HepG2 (cell line): ENCODE data around the gene SLC12A5. TPM values are rescaled to one million over a fixed set of nuclear protein-coding genes. Genes with fewer than 3 reads are reported as not detected.
A peak's percentile ranks its signal among the peaks of the same experiment; 100 is the strongest.

Experiments used
- ATF5 ChIP-seq: sonication (generic); formaldehyde crosslinking; IDR thresholded peaks from 2 replicates; pipeline ENCODE4 v1.4.0; 2020; ENCODE audit warnings: mild to moderate bottlenecking, low read depth, missing genetic modification reagents
- BCL3 ChIP-seq: sonication (generic); formaldehyde crosslinking; IDR thresholded peaks from 2 replicates; pipeline ENCODE4 v1.5.1; 2020; ENCODE audit warnings: mild to moderate bottlenecking, missing genetic modification reagents, moderate library complexity
- CREM ChIP-seq, 2 experiments: sonication (generic) in 1 of 2; formaldehyde crosslinking in 1 of 2; IDR thresholded peaks; 2 replicates each; pipeline versions ENCODE4 v1.4.0 to v1.6.1; 2016 to 2020; ENCODE audit warnings: antibody characterized with exemption in 1 of 2, mild to moderate bottlenecking in 1 of 2, missing genetic modification reagents in 1 of 2
- MAF1 ChIP-seq: sonication (generic); formaldehyde crosslinking; IDR thresholded peaks from 2 replicates; pipeline ENCODE4 v1.5.0; 2020; ENCODE audit warnings: missing genetic modification reagents, borderline replicate concordance
- NRL ChIP-seq: sonication (generic); formaldehyde crosslinking; IDR thresholded peaks from 2 replicates; pipeline ENCODE4 v1.5.0; 2020; ENCODE audit warnings: missing genetic modification reagents, mild to moderate bottlenecking, moderate library complexity, borderline replicate concordance
- PBX2 ChIP-seq: IDR thresholded peaks from 2 replicates; pipeline ENCODE4 v1.6.1; 2016; ENCODE audit warnings: control low read depth
- SMAD3 ChIP-seq: sonication (generic); formaldehyde crosslinking; IDR thresholded peaks from 2 replicates; pipeline ENCODE4 v1.4.0; 2020; ENCODE audit warnings: missing genetic modification reagents
- SRY ChIP-seq: sonication (generic); formaldehyde crosslinking; IDR thresholded peaks from 2 replicates; pipeline ENCODE4 v1.8.0; 2022; ENCODE audit warnings: mild to moderate bottlenecking, missing genetic modification reagents
- STAT6 ChIP-seq: sonication (generic); formaldehyde crosslinking; IDR thresholded peaks from 2 replicates; pipeline ENCODE4 v1.4.0; 2020; ENCODE audit warnings: missing genetic modification reagents, mild to moderate bottlenecking, borderline replicate concordance
- TEAD3 ChIP-seq: optimal IDR thresholded peaks from 2 replicates; pipeline ENCODE3; 2016; ENCODE audit warnings: borderline replicate concordance
- TMF1 ChIP-seq: sonication (generic); formaldehyde crosslinking; IDR thresholded peaks from 2 replicates; pipeline ENCODE4 v1.8.1; 2022; ENCODE audit warnings: low read depth, missing genetic modification reagents
- ZFP37 ChIP-seq: sonication (generic); formaldehyde crosslinking; IDR thresholded peaks from 2 replicates; pipeline ENCODE4 v1.4.0; 2020; ENCODE audit warnings: missing genetic modification reagents, borderline replicate concordance
- ZNF251 ChIP-seq: sonication (generic); formaldehyde crosslinking; IDR thresholded peaks from 2 replicates; pipeline ENCODE4 v1.9.0; 2021; ENCODE audit warnings: mild to moderate bottlenecking, missing genetic modification reagents
- ZNF256 ChIP-seq: sonication (generic); formaldehyde crosslinking; conservative IDR thresholded peaks from 2 replicates; pipeline ENCODE4 v1.4.0; 2020; ENCODE audit warnings: missing genetic modification reagents
- ZNF282 ChIP-seq: fragments of 450-650 bp; IDR thresholded peaks from 2 replicates; pipeline ENCODE4 v1.6.1; 2018; ENCODE audit not compliant: partially characterized antibody
- ZNF335 ChIP-seq: sonication (generic); formaldehyde crosslinking; IDR thresholded peaks from 2 replicates; pipeline ENCODE4 v1.4.0; 2020; ENCODE audit warnings: missing genetic modification reagents
- ZNF496 ChIP-seq: sonication (generic); formaldehyde crosslinking; IDR thresholded peaks from 2 replicates; pipeline ENCODE4 v1.8.1; 2023; ENCODE audit warnings: mild to moderate bottlenecking, moderate library complexity, missing genetic modification reagents; ENCODE audit not compliant: insufficient replicate concordance
- ZNF670 ChIP-seq: sonication (generic); formaldehyde crosslinking; IDR thresholded peaks from 2 replicates; pipeline ENCODE4 v1.8.0; 2022; ENCODE audit warnings: mild to moderate bottlenecking, missing genetic modification reagents, borderline replicate concordance
- ZNF75D ChIP-seq: sonication (generic); formaldehyde crosslinking; IDR thresholded peaks from 2 replicates; pipeline ENCODE4 v1.8.1; 2023; ENCODE audit warnings: missing genetic modification reagents, mild to moderate bottlenecking, borderline replicate concordance
- ZNF772 ChIP-seq: sonication (generic); formaldehyde crosslinking; IDR thresholded peaks from 2 replicates; pipeline ENCODE4 v1.5.0; 2020; ENCODE audit warnings: mild to moderate bottlenecking, missing genetic modification reagents
- ZNF83 ChIP-seq: sonication (generic); formaldehyde crosslinking; IDR thresholded peaks from 2 replicates; pipeline ENCODE4 v1.4.0; 2020; ENCODE audit warnings: missing genetic modification reagents, mild to moderate bottlenecking, borderline replicate concordance
- polyA plus RNA-seq, 8 experiments: library from polyadenylated mRNA; depleted of rRNA in 3 of 8; stranded (reverse) in 7 of 8; unstranded in 1 of 8; fragments of >200 nt; fragmentation: Illumina TruSeq in 4 of 8; extraction: Trizol in 4 of 8; gene quantifications; 2 replicates each; pipeline versions ENCODE4 v1.2.1 to v1.2.3, GENCODE V29; 2011 to 2016; ENCODE audit warnings: low read depth in 4 of 8, missing spikeins in 1 of 8, mixed read lengths in 1 of 8; ENCODE audit not compliant: insufficient read depth in 1 of 8
- total RNA-seq, 5 experiments: library from RNA; depleted of rRNA; stranded (reverse); fragments of >200 nt; fragmentation: Illumina TruSeq; extraction: Trizol; gene quantifications; 2 replicates each; pipeline ENCODE4 v1.2.3, GENCODE V29; 2016; ENCODE audit warnings: low read depth in 1 of 5
- TF ChIP-seq, protein P1 (sequence below): sonication (generic); formaldehyde crosslinking; IDR thresholded peaks from 2 replicates; pipeline ENCODE4 v1.5.1; 2020; ENCODE audit warnings: mild to moderate bottlenecking, moderate library complexity, missing genetic modification reagents

The SLC12A5 gene
- total and polyA plus RNA-seq, 2 of the 13 experiments (the other 11 are each of a cell fraction or from before 2014, with no cell fraction given): 4.3 to 5.4 TPM

DNA sequence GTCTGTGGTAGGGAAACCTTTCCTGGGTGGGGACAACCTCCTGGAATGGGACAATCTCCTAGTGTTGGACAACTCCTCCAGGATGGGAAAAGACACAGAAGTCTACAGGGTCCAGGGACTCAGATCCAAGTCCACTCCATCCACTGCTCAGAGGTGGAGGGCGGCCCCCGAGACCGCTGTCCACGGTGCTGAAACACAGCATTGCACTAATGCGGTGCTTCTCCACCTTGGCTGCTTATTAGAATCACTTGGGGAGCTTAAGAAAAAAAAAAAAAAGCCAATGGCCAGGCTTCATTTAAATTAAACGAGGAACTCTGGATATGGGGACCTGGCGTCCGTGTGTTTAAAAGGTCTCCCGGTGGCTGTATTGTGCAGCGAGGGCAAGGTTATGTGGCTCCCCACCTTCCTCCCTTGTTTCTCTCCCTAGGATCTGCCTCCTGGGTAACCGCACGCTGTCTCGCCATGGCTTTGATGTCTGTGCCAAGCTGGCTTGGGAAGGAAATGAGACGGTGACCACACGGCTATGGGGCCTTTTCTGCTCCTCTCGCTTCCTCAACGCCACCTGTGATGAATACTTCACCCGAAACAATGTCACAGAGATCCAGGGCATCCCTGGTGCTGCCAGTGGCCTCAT is 12.0 kb downstream of the SLC12A5 start (continued):
- TF ChIP-seq PBX2 (no peak), MAF1 (CRISPR knock-in tag) (peak; percentile 92; the same call in 1 of the 2 replicates), ATF5 (CRISPR knock-in tag) (0 out of 2 replicates have a peak, but pooled peaks have one; percentile 39), TEAD3 (peak; percentile 62), ZNF256 (CRISPR knock-in tag) (peak; percentile 98), TMF1 (CRISPR knock-in tag) (peak; percentile 87; the same call in 1 of the 2 replicates), ZNF335 (CRISPR knock-in tag) (peak; percentile 90), SRY (CRISPR knock-in tag) (peak; percentile 96), ZNF772 (CRISPR knock-in tag) (peak; percentile 76; the same call in 1 of the 2 replicates), ZNF75D (0 out of 2 replicates have a peak, but pooled peaks have one; percentile 67), NRL (CRISPR knock-in tag) (0 out of 2 replicates have a peak, but pooled peaks have one; percentile 29), ZNF282 (no peak), ZNF670 (no peak), ZFP37 (CRISPR knock-in tag) (peak; percentile 96; the same call in 1 of the 2 replicates), CREM (IDR thresholded peaks at IDR 0.05) (no peak), CREM (CRISPR knock-in tag; IDR thresholded peaks at IDR 0.05) (no peak), ZNF251 (CRISPR knock-in tag) (0 out of 2 replicates have a peak, but pooled peaks have one; percentile 18), BCL3 (CRISPR knock-in tag) (peak; percentile 82; the same call in 1 of the 2 replicates), STAT6 (no peak), ZNF496 (CRISPR knock-in tag) (no peak), SMAD3 (CRISPR knock-in tag) (peak; percentile 98), ZNF83 (CRISPR knock-in tag) (peak; percentile 84; the same call in 1 of the 2 replicates)
- TF ChIP-seq, protein P1, sequence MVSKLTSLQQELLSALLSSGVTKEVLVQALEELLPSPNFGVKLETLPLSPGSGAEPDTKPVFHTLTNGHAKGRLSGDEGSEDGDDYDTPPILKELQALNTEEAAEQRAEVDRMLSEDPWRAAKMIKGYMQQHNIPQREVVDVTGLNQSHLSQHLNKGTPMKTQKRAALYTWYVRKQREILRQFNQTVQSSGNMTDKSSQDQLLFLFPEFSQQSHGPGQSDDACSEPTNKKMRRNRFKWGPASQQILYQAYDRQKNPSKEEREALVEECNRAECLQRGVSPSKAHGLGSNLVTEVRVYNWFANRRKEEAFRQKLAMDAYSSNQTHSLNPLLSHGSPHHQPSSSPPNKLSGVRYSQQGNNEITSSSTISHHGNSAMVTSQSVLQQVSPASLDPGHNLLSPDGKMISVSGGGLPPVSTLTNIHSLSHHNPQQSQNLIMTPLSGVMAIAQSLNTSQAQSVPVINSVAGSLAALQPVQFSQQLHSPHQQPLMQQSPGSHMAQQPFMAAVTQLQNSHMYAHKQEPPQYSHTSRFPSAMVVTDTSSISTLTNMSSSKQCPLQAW: 0 out of 2 replicates have a peak, but pooled peaks have one; percentile 27
